Measurements from ENCODE around the gene LRCH4. TPM values are rescaled to one million over a fixed set of nuclear protein-coding genes. Genes with fewer than 3 reads are reported as not detected.

Gene LRCH4
- total and polyA plus RNA-seq, 2 of the 8 experiments (the other 6 are each of a cell fraction or from before 2014, with no cell fraction given) = 15.5 to 36.6 TPM

GRCh38 chr7:100629117-100629716 is 43.3 kb upstream of the LRCH4 start:
- H3K18ac ChIP-seq (ENCODE audit: extremely low read depth, low read length) = peak overlapping the region; percentile 71; the same call in 1 of the 2 replicates
- no peak overlapping the region for H4K8ac ChIP-seq (ENCODE audit: extremely low read depth, insufficient read depth, low read length)
- ChIA-PET POLR2A (ENCODE audit: partially characterized antibody) (interaction anchor here (0.7 to 2.9 kb wide), 12 partner anchors 9 to 91 kb away, joined by 3 to 20 read pairs (median 4); partner anchors contain the start of genes EPO, MOSPD3 and TFR2), CTCF (ENCODE audit: partially characterized antibody) (interaction anchor here (0.6 to 4.8 kb wide), 39 partner anchors 10 to 223 kb away, joined by 3 to 73 read pairs (median 5); partner anchors contain the start of genes ACTL6B, FBXO24, GNB2 and MOSPD3)
- H3K79me1 ChIP-seq (ENCODE audit: low read depth, low read length) = no peaks in the 10 kb centered on the region
- no peaks in the 10 kb centered on the region for H3K9me3 ChIP-seq (ENCODE audit: insufficient read depth in 2 of 2, low read depth in 1 of 2, low read length in 1 of 2)
- WGBS, 2 experiments (ENCODE audit: extremely low coverage in 1 of 2, insufficient coverage in 1 of 2, insufficient read length in 1 of 2, insufficient replicate concordance in 2 of 2, low coverage in 1 of 2, low lambda C conversion rate in 2 of 2, missing lambda C conversion rate in 1 of 2) = 65% methylated on average over 11 of the region's 11 CpGs; no CpG with 5 or more reads in 1 of the 2 experiments
- no peak overlapping the region for H3K4me2 ChIP-seq (ENCODE audit: insufficient read depth in 1 of 2, low read depth in 2 of 2, low read length in 2 of 2)
- no peak overlapping the region for H4K5ac ChIP-seq (ENCODE audit: insufficient read length, low read depth, low read length)
- H4K20me1 ChIP-seq (replicated peaks in 1 of 2; ENCODE audit: control insufficient read depth in 1 of 2, insufficient read depth in 2 of 2, low read length in 2 of 2) = peaks cover 1 to 2% of the 10 kb centered on the region in 2 experiments
- peaks cover 0 to 14% (median 9%) of the 10 kb centered on the region in 4 experiments; a peak in 6 of 7 replicates for H3K4me1 ChIP-seq (replicated peaks in 1 of 4; ENCODE audit: control insufficient read depth in 3 of 4, insufficient read depth in 4 of 4, low read length in 3 of 4)
- H4K91ac ChIP-seq (replicated peaks; ENCODE audit: insufficient read length, low read length) = no peak overlapping the region
- DNase-seq (ENCODE audit: low read depth in 1 of 2, low spot score in 2 of 2) = peak in 1 of 2 experiments; percentile 92
- no peak overlapping the region for H2AK5ac ChIP-seq (ENCODE audit: low read depth, low read length)
- H3K14ac ChIP-seq (ENCODE audit: insufficient read length) = no peak overlapping the region
- H3K27ac ChIP-seq (ENCODE audit: low read depth, low read length) = no peak overlapping the region
- H2BK12ac ChIP-seq (ENCODE audit: low read depth, low read length) = no peak overlapping the region
- no peak overlapping the region for H3K4me3 ChIP-seq (ENCODE audit: extremely low read depth in 1 of 4, insufficient read depth in 2 of 4, low read depth in 3 of 4, low read length in 4 of 4)
- H3K79me2 ChIP-seq (ENCODE audit: control insufficient read depth in 1 of 2, insufficient read depth in 2 of 2, low read length in 2 of 2) = no peaks in the 10 kb centered on the region
- H2BK5ac ChIP-seq (ENCODE audit: low read depth, low read length) = no peak overlapping the region
- no peaks in the 10 kb centered on the region for H3K36me3 ChIP-seq (ENCODE audit: control insufficient read depth in 2 of 4, insufficient read depth in 4 of 4, low read length in 3 of 4)
- H3K4ac ChIP-seq (replicated peaks; ENCODE audit: insufficient read length, low read depth, low read length) = no peak overlapping the region
- H3K56ac ChIP-seq (replicated peaks; ENCODE audit: insufficient read length, low read depth, low read length) = no peak overlapping the region
- no peak overlapping the region for H2AFZ ChIP-seq (ENCODE audit: low read length)
- FAIRE-seq = no peak
- no peak overlapping the region for H2BK120ac ChIP-seq (replicated peaks; ENCODE audit: low read depth, low read length)
- H3K23me2 ChIP-seq (ENCODE audit: low read depth, low read length) = peaks cover 9% of the 10 kb centered on the region; the same call in 1 of the 2 replicates
- H2BK20ac ChIP-seq (ENCODE audit: low read length) = no peak overlapping the region
- H2BK15ac ChIP-seq (ENCODE audit: low read length) = no peak overlapping the region
- H3K27me3 ChIP-seq (replicated peaks in 1 of 4; ENCODE audit: control insufficient read depth in 3 of 4, extremely low read depth in 1 of 4, insufficient read depth in 3 of 4, low read length in 3 of 4) = peaks cover 0 to 20% (median 10%) of the 10 kb centered on the region in 4 experiments; a peak in 6 of 7 replicates
- H3K9ac ChIP-seq (replicated peaks in 1 of 4; ENCODE audit: extremely low read depth in 1 of 4, low read depth in 3 of 4, low read length in 3 of 4) = no peak overlapping the region
- no peak overlapping the region for H3K23ac ChIP-seq (ENCODE audit: insufficient read length)
- TF ChIP-seq SRF (IDR thresholded peaks at IDR 0.05; ENCODE audit: low read depth, low read length) (no peak), RAD21 (IDR thresholded peaks at IDR 0.05 in 1 of 2, conservative IDR thresholded peaks at IDR 0.05 in 1 of 2; ENCODE audit: low read depth in 2 of 2, low read length in 2 of 2) (peak; percentile 64 to 74), BRCA1 (IDR thresholded peaks at IDR 0.05; ENCODE audit: low read depth, low read length) (no peak), USF2 (IDR thresholded peaks at IDR 0.05; ENCODE audit: low read length) (no peak), TAF7 (optimal IDR thresholded peaks at IDR 0.05; ENCODE audit: borderline replicate concordance, low read depth, low read length) (no peak), SIRT6 (IDR thresholded peaks at IDR 0.05; ENCODE audit: low read length) (no peak), SIN3A (conservative IDR thresholded peaks at IDR 0.05 in 1 of 2, IDR thresholded peaks at IDR 0.05 in 1 of 2; ENCODE audit: low read depth in 1 of 2, low read length in 2 of 2) (peak in 1 of 2 experiments; percentile 54; a peak in 1 of 4 replicates), TCF12 (IDR thresholded peaks at IDR 0.05; ENCODE audit: low read depth, low read length) (no peak), EP300 (IDR thresholded peaks at IDR 0.05; ENCODE audit: borderline replicate concordance in 1 of 2, low read depth in 2 of 2, low read length in 2 of 2) (no peak), CTBP2 (IDR thresholded peaks at IDR 0.05; ENCODE audit: borderline replicate concordance, insufficient read depth, insufficient read length, low read length) (no peak)

Measured in H1 (cell line).